ENCODE data around the gene MTHFR.
A peak's percentile ranks its signal among the peaks of the same experiment; 100 is the strongest.
"Not testable (repeated sequence)": the region's sequence is repeated elsewhere in the genome, so short reads cannot be mapped to it uniquely, and the experiment has no call there.

MTHFR gene

DNA sequence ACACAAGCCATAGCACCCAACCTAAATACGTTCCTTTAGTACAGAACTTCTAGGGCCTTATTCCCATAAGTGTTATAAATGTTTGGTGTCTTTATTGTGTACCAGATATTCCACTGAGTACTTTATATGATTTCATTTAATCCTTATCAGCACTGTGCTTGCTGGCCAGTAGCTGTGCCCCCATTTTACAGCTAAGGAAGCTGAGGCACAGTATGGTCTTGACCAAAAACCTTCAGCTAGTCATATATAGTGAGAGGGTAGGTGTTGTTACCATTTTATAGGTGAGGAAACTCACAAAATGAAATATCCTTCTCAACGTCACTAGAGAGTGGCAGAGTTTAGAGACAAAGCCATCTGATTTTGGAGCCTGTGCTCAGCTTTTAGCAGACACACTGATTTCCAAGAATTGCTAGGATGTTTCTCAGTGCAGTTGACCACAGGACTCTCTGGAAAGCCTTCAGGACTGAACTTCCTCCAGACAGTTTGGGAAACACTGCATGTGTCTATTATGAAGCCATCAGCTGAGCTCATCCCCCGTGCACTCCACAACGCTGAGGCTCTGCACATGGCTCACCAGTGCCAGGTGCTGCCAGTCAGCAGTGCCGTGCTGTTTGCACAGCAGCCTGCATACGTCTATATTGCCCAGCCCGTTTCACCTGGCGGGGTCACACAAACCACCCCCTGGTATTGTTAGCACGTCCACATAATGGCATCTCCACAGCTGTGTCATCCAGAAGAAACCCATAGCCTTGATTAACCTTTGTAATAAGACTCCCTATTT is 26.4 kb upstream of the MTHFR start:
- DNase-seq = no peak

DNA sequence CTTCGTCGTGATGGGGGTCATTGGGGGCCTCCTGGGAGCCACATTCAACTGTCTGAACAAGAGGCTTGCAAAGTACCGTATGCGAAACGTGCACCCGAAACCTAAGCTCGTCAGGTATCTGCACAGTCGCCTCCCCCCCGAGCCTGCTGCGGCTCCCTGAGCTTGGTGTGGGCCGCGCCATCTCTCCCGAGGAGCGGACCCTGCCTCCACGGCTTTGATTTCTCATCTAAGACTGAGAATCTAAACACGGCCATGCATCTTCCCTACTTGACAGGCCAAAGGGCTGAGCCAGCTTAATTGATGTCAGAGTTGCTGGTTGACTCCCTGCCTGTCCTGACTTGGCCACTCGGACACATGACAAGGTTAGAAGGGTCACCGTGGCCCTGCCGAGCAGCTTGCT is 22.7 kb upstream of the MTHFR start:
- no peak for DNase-seq

DNA sequence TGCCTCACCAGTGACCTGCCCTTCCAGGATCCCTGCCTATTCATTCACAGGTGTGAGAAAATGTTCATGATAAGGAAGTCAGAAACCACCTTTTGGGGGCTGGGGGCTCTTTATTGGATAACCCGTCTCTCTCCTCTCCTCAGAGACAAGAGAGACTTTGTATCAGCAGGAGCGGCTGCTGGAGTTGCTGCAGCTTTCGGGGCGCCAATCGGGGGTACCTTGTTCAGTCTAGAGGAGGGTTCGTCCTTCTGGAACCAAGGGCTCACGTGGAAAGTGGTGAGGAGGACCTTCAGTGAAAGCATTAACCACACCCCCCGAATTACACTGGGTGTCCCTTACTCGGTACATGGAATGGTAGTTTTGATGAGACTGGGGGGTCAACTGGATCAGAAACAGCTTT is 21.2 kb upstream of the MTHFR start:
- no peak for DNase-seq

DNA sequence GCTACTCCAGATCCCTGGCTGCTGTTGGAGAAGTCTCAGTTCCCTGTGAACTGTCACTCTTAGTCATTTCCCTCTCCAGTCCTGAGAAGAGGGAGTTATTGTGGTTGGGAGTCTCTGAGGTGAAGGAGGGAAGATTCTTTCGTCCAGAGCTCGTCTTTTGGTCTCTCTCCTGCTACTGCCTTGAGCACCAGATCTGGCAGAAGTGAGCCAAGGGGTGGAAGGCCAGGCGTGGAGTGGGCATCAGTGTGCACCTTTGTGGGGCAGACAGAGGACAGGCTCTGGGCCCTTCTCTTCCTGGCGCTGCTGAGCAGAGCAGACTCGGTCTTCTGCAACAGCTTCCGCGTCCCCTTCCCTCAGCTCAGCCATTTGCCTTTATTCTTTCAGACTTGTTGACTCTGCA is 19.4 kb upstream of the MTHFR start:
- DNase-seq = no peak

DNA sequence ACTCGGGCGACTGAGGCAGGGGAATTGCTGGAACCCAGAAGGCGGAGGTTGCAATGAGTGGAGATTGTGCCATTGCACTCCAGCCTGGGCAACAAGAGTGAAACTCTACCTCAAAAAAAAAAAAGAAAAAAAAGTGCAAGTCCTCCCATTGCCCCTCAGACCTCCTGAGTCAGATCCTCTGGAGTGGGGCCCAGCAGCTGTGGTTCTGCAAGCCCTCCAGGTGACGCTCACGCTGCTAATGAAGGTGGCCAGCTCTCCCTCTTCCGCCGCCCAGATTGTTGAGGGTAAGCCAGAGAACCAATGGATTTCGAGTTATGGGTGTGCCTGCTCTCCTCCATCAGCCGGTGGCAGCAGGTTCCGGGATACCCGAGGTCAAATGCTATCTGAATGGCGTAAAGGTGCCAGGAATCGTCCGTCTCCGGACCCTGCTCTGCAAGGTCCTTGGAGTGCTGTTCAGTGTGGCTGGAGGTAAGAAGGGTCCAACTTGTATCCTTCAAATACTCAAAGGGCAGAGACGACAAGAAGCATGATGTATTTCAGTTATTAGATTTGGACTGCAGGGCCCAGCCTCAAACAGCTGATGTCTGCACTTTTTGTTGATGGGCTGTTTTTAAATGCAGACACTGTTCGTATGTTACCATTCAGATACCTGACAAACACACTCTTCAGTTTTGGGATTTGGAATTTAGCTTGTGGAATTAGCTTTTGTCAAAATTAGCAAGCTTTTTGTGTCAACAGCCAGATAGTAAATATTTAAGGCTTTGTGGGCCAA is 17.8 kb upstream of the MTHFR start:
- DNase-seq = no peak

DNA sequence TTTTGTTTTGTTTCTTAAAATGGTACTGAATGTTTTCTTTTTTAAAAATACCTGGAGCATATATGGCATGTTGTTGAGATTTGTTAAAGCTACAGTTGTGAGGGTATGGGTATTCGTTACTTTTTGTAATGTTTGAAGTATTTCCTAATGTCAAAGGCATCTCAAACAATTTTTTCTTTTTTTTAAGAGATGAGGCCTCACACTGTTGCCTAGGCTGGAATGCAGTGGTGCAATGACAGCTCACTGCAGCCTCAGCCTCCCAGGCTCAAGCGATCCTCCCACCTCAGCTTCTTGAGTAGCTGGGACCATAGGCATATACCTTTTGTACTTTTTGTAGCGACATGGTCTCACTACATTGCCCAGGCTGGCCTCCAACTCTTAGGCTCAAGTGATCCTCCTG is 16.3 kb upstream of the MTHFR start:
- no peak for DNase-seq

DNA sequence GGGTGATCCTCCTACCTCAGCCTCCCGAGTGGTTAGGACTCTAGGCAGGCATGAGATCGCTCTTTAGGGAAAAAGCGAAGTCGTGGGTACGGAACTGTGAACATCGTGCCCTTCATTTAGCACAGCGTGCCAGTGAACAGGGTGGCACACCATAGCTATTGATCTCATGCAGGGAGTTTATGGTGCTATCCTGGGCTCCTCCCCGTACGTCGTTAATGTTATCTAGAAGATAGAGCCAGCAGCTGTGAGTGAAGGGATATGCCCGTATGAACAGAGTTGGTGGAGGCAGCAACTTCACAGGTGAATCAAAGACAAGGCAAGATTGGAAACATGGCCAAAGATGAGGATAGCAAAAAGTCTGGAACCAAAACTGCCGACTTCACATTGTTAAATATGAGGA is 11.4 kb upstream of the MTHFR start:
- DNase-seq = no peak

DNA sequence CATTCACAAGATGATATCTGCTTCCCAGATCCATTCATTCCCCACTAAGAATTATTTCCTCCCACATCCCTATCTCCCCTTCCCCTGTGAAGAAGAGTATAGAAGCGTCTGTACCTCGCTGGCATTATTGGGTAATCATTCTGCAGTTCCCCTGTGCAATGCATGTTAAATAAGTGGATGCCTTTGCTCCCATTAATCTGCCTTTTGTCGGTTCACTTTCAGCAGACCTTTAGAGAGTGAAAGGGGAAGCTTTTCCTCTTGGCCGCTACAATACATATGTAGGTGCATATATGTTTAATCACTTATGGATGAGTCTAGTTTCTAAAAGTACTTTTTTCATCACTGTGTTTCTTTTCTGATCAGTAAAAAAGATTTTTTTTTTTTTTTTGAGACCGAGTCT is 7.3 kb upstream of the MTHFR start:
- DNase-seq = no peak

DNA sequence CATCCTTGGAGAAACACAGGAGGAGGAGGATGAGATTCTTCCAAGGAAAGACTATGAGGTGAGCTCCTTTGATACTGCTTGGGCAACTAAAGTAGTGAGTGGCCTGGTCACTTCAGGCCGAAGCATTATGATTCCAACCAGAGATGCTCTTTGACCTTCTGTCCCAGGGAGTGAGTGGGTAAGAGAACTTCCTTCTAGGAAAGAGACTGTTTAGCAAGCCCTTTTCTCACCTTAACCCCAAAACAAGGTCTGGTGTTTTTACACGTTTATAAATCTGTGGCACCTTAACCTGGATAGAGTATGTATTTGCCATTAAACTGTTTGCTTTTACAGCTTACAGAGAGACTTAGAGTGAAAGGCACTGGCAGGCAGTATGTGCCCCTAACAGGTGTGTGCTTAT is 1.4 kb upstream of the MTHFR start:
- no peak for DNase-seq

DNA sequence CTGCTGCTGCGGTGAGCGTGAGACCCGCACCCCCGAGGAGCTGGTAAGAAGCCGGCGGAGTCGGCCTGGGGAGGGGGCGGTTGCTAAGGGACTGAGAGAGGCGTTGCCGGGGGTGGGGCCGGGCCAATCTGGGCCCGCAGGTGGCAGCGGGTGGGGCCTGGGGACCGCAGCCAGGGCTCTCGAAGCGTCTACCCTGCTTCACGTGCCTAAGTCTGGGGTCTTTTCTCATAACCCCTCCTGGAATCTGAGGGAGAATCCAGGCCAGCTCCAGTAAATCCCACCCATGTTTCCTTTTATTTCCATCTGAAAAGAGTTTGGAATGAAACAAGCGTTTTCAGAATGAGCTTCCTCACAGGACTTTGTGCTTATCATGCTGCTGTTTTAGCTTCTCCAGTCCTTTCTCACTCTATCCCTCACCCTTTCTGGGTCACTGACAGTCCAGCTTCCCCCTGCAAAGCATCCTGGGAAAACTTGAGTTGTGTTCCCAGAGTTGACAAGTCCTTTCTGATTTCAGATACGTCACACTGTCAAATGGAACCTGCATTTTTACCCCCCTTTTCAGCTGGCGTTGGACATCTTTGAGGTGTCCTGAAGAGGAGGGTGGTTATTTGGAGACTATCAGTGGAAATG is 658 bp upstream of the MTHFR start:
- no peak for DNase-seq

DNA sequence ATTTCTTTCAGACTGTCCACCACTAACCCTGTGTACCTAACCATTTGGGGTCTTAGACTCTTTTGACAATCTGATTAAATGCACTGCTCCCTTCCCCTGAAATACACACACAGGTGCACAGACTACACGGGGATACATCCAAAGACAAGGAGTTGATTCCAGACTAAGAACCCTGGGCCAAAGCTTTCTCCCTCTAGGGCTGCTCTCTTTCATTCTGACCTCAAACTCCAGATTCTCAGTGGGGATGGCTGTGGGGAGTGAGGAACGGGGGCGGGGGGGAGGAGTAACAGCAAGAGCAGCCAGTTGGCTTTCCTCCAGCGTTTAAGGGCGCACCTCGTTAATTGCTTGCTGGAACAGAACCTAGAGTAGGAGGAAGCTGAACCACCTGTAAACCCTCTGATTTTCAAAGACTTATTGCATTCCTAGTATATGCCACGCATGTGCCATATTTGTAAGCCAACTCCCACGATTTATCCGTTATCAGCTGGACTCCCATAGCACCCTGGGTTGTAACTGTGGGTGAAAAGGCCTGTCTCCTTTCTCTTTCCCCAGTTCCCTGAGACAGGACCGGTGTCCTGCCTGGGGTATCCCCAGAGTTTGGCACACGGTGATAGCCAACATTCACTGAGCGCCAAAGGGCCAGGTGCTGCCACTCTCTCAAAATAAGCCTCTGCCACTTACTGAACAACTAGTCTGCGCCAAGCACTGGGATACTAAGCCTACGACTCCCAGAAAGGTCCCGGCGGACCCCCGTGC is 920 bp downstream of the MTHFR start:
- DNase-seq = no peak

DNA sequence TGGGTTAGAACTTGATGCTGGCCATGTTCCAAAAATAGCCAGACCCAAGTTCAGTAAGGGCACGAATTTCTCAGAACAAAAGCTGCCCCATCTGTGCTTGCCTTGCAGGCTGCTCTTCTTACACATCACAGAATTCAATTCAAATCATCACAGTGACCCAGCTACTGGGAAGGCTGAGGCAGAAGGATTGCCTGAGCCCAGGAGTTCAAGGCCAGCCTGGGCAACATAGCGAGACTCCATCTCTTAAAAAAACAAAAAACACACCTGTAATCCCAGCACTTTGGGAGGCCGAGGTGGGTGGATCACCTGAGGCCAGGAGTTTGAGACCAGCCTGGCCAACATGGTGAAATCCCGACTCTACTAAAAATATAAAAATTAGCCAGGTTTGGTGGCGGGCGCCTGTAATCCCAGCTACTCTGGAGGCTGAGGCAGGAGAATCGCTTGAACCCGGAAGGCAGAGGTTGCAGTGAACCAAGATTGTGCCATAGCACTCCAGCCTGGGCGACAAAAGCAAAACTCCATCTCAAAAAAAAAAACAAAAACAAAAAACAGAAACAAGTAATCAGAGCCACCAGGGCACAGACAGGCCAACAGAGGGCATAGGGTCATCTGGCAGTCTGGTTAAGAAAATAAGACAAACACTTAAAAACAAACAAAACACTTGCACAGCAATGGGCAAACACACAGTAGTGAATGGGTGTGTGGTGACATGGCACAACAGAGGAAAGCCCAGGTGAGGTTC is 1.7 kb downstream of the MTHFR start:
- DNase-seq = not testable (repeated sequence)

DNA sequence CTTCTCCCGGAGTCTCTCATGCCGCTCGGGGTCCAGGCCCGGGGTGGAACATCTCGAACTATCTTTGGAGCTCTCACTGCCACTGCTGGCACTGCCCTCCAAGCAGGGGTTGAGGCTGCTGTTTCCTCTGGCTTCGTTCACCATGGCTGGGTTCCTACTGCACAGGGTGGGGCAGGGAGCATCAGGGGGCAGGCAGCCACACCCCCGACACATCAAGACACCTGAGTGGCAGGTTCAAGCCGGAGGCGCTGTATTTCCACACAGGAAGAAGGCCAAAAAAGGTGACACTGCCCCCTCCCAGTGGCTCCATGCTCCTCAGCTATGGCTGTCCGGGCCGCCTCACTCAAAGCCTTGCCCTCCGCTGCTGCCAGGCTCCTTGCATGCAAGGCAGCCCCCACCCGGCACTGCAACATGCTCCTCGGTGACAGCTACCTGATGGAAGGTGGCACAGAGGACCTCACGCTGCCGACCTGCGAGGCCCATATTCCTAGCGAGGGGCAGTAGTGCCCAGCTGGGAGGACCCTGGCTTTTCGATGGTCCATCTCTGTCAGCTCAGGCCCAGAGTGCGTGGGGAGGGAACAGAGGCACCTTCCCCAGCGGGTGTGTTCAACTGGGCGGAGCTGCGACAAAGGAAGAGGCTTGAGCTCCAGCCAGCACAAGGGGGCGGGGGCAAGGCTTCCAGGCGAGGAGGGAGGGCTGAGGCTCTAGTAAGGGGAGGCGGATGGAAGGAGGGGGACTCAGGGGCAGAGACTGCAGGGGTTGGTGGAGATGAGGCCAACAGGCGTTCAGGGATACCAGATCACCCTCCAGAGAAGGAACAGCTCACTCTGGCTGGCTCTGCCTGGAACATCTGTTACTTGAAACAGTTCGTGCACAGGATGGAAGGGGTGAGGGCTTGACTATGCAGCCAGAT is 2.5 kb downstream of the MTHFR start:
- DNase-seq = peak; percentile 67

DNA sequence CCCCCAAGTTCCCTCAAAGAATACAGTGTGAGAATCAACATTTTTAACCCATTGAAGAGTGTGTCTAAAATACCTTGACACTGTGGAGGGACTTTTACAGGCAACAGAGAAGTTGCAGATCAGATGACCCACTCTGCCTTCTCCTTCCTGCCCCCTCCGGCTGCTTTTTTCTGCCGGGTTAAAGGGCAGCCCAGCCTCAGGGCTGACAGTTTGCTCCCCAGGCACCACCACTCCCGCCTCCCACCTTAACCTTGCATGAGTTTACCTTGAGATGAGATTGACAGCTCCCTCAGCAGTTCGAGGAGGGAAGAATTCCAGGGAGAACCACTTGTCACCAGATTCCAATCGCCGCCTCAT is 3.2 kb downstream of the MTHFR start:
- no peak for DNase-seq

DNA sequence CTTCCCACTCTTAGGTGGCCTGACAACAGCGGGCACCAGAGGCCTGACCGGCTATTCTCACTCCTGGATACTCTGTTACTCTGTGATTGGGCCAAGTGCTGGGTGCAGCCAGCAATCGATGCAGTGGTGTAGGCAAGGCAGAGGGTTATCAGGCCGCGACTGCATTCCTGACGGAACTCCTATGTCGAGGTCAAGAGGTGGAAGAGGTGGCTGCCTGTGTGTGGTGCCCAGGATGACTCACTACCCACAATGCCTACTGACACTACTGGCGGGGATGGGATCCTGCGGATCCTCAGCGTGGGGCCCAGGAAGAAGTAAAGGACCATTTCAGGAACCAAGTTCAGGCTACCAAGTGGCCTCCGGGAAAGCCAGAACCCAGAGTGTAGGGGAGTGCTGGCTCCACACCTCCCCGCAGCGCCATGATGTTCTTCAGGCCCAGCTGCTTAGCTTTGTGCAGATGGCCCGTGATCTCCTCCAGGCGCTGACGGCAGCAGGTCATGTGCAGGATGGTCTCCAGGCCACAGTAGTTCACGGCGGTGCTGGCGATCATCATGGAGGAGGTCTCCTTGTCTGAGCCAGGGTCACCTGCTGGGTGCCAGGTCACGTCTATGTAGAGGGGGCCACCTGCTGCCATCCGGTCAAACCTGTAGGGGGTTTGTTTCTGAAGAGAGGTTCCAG is 4.9 kb downstream of the MTHFR start:
- no peak for DNase-seq

DNA sequence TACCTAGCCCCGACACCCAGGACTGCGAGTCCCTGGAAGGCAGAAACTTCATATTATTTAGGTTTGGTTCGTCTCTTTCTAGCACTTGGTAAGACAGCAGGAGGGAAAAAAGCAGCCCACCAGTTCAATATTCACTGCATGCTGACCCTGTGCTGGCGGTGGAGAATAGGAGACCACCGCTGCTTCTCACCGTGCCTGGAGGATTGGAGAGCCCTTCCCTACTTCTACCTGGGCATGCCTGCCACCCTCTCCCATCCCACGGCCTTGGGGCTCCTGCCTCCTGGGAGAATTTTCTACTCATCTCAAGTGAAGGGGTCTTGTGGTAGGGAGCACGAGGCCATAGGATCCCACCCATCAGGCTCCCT is 5.4 kb downstream of the MTHFR start:
- DNase-seq = no peak

DNA sequence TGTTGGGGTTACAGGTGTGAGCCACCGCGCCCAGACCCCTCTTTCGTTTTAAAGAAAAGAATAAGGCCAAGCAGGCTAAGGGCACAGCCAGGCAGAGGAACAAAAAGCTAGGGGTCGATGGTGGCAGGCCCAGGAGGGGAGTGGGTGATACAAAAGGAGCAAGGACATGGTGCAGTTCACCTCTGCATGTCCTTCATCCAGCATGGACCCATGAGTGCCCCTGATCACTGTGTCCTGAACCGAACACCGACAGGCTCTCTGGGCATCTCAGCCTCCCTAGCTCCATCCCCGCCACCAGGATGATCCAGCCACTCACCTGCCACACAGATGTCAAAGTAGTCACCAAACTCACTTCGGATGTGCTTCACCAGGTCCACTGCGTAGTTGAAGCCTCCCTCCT is 5.9 kb downstream of the MTHFR start:
- no peak for DNase-seq

DNA sequence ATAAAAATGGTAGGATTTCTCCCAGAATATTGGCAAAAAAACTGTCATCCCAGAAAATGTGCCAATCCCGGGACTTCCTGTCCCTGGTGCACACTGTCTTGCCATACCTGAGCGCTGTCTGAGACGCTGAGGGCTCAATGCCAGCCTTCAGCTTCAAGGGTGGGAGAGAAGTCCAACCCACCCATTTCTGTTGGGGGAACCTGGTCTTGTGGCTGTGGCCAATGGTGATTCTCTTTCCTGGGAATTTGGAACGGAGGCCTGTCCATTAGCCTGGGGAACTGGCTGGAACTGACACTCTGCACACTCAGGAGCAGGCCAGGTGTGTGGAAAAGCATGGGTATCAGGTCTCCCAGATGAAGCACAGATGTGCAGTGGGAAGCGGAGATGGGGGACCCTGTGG is 6.7 kb downstream of the MTHFR start:
- DNase-seq = no peak

DNA sequence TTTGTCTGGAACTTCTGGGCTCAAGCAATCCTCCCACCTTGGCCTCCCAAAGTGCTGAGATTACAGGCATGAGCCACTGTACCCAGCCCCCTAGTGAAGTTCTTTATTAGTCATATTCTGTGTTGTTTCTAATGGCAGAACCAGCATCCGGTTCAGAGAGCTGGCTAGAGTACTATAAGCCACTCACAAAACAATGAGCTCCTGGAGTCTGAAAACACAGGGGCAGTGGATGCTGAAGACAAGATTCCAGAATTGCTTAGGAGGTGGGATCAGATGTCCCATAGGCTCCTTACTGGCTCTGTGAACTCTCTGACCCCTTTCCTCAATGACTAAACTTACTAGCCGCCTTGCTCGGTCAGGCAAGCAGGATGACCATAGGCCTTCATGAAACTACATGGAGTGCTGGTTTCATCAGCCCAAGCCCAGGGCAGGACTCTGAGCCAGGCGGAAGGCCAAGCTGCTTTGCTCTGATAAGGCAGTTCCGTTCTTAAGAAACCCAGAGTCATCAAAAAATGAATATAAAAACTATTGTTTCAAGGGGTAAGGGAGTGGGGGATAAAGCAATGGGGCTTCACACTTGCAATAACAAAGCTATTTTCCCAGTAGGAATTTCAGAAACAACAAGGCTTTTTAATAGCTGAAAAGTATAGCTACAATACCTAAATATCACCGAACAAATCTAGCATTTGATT is 8.1 kb downstream of the MTHFR start:
- DNase-seq = no peak

DNA sequence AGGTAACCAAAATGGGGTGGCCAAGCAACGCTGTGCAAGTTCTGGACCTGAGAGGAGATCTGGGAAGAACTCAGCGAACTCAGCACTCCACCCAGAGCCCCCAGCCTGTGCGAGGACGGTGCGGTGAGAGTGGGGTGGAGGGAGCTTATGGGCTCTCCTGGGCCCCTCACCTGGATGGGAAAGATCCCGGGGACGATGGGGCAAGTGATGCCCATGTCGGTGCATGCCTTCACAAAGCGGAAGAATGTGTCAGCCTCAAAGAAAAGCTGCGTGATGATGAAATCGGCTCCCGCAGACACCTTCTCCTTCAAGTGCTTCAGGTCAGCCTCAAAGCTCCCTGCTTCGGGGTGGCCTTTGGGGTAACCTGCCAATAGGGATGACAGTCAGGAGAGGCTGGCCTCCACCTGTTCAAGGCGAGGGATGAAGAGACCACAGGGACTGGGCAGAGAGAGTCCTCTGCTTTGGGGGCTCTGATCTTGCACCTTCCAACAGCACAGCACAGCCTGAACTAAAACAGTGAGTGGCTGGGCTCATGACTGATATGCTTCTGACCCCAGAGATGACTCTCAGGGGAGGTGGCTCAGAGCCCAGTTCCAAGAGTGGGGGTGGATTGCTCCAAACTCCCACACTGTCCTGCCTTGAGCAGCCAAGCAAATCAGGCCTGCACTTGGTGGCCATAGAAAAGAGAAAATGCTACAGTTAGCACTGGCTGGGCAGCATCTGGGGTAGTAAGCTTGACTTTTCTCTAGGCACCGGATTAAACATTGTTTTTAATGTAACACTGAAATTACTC is 9.5 kb downstream of the MTHFR start:
- no peak for DNase-seq
